ENCODE data around the gene UMAD1. TPM values are rescaled to one million over a fixed set of nuclear protein-coding genes. Genes with fewer than 3 reads are reported as not detected.

The UMAD1 gene
- total RNA-seq, 6 experiments from 2014 or later: 7.6 to 15.3 (median 9.5) TPM

DNA sequence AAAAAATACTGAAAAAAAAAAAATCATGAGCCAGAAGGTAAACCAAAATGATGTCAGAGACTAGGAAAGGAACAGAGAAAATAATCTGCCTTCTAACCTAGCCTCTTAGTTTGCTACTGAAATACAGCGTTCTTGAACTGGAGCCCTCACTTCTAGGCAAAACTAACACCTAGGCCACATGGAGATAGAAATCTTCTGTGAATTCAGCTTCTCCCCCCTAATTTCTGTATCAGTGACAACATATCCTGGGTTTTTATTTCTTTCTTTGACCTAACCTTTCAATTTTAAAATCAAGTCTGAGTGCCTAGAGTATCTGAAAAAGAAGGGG, 228.0 kb downstream of the UMAD1 start:
- Histone ChIP-seq H3K4me3 (no peak overlapping the region), H3K36me3 (no peaks in the 10 kb centered on the region), H3K9me3 (no peaks in the 10 kb centered on the region), H3K27ac (no peak overlapping the region), H3K27me3 (no peaks in the 10 kb centered on the region), H3K4me1 (no peaks in the 10 kb centered on the region)
- WGBS (ENCODE audit: insufficient coverage, low coverage, low lambda C conversion rate, missing lambda C conversion rate): 40% methylated on average over 1 of the region's 1 CpG
- DNase-seq (no peak), ATAC-seq (no peak)
- TF ChIP-seq CTCF (IDR thresholded peaks at IDR 0.05): no peak
- no peak for TF ChIP-seq POLR2A (IDR thresholded peaks at IDR 0.05)
- intact Hi-C loops (cut with DNase I): no loop called here

DNA sequence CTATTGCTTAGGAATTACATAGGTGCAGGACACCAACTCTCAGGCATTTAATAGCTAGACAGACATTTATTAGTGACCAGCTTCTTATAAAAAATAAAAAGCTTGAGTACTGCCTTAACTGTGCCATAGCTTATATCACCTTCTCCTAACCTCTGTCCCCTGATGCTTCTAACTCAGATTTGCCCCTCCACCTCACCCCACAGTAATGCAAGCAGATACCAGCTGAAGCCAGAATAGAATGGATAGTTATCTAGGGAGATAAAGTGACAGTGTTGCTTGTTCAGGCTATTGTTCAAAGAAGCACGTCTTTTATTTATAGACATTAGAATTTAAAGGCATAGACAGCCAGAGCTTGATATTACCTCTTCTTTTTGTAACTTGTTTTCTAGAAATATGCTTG, 228.5 kb downstream of the UMAD1 start:
- ATAC-seq (no peak), DNase-seq (no peak)
- Histone ChIP-seq H3K4me3 (no peak overlapping the region), H3K27me3 (no peaks in the 10 kb centered on the region), H3K4me1 (no peaks in the 10 kb centered on the region), H3K9me3 (no peaks in the 10 kb centered on the region), H3K27ac (no peak overlapping the region), H3K36me3 (no peaks in the 10 kb centered on the region)
- TF ChIP-seq CTCF (IDR thresholded peaks at IDR 0.05) (no peak), POLR2A (IDR thresholded peaks at IDR 0.05) (no peak)
- 0% methylated on average over 1 of the region's 1 CpG for WGBS (ENCODE audit: insufficient coverage, low coverage, low lambda C conversion rate, missing lambda C conversion rate)
- intact Hi-C loops (cut with DNase I): no loop called here

DNA sequence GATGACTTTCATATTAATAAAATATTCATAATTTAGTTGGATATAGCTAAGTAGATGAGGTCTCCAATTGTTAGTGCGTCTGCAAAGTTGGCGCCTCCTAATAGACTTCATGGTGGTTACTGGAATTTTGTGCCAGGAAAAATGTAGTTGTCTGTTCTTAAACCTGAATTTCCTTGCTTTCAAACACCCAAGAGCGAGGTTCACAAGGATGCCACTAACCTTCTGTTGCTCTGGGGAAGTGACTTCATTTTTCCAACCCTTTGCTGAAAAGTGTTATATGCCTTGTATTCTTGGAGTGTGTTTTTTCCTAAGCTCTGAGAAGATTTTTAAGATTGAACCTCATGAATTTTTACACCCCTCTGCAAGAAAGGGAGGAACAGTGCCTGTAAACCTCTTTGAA, 229.1 kb downstream of the UMAD1 start:
- no peaks in the 10 kb centered on the region for H3K4me1 ChIP-seq
- no peaks in the 10 kb centered on the region for H3K27me3 ChIP-seq
- H3K36me3 ChIP-seq: no peaks in the 10 kb centered on the region
- no peak overlapping the region for H3K27ac ChIP-seq
- intact Hi-C loops (cut with DNase I): no loop called here
- DNase-seq (no peak), ATAC-seq (no peak)
- no peaks in the 10 kb centered on the region for H3K9me3 ChIP-seq
- WGBS (ENCODE audit: insufficient coverage, low coverage, low lambda C conversion rate, missing lambda C conversion rate): 95% methylated on average over 3 of the region's 3 CpGs
- TF ChIP-seq CTCF (IDR thresholded peaks at IDR 0.05): no peak
- TF ChIP-seq POLR2A (IDR thresholded peaks at IDR 0.05): no peak
- no peak overlapping the region for H3K4me3 ChIP-seq

- H3K27me3 ChIP-seq: no peaks in the 10 kb centered on the region
- no peak for DNase-seq
- no peak overlapping the region for H3K27ac ChIP-seq
- H3K9me3 ChIP-seq: no peaks in the 10 kb centered on the region
- no peaks in the 10 kb centered on the region for H3K36me3 ChIP-seq
- 100% methylated on average over 1 of the region's 1 CpG for WGBS (ENCODE audit: insufficient coverage, low coverage, low lambda C conversion rate, missing lambda C conversion rate)
- intact Hi-C loops (cut with DNase I): no loop called here
- H3K4me3 ChIP-seq: no peak overlapping the region
- ATAC-seq: no peak
- no peak for TF ChIP-seq CTCF (IDR thresholded peaks at IDR 0.05)
- no peak for TF ChIP-seq POLR2A (IDR thresholded peaks at IDR 0.05)
- no peaks in the 10 kb centered on the region for H3K4me1 ChIP-seq
Measured at GRCh38 chr7:7870555-7870954, 230.0 kb downstream of the UMAD1 start.

- no peaks in the 10 kb centered on the region for H3K27me3 ChIP-seq
- 100% methylated on average over 1 of the region's 1 CpG for WGBS (ENCODE audit: insufficient coverage, low coverage, low lambda C conversion rate, missing lambda C conversion rate)
- H3K27ac ChIP-seq: no peak overlapping the region
- no peaks in the 10 kb centered on the region for H3K4me1 ChIP-seq
- ATAC-seq (no peak), DNase-seq (no peak)
- no peak overlapping the region for H3K4me3 ChIP-seq
- TF ChIP-seq POLR2A (IDR thresholded peaks at IDR 0.05) (no peak), CTCF (IDR thresholded peaks at IDR 0.05) (no peak)
- no peaks in the 10 kb centered on the region for H3K36me3 ChIP-seq
- no peaks in the 10 kb centered on the region for H3K9me3 ChIP-seq
- intact Hi-C loops (cut with DNase I): no loop called here
Measured at GRCh38 chr7:7876419-7876818, 235.9 kb downstream of the UMAD1 start.
